K562 (cell line): Measurements from ENCODE around the gene PTCRA. TPM values are rescaled to one million over a fixed set of nuclear protein-coding genes. Genes with fewer than 3 reads are reported as not detected.

Experiments used
- E2F6 ChIP-seq, 2 experiments: IDR thresholded peaks; 2 replicates each; pipeline ENCODE4 v1.6.1; 2011; ENCODE audit warnings: borderline replicate concordance in 1 of 2, control low read depth in 1 of 2, low read depth in 1 of 2, low read length in 1 of 2, mild to moderate bottlenecking in 1 of 2, mixed read lengths in 1 of 2, moderate library complexity in 1 of 2; ENCODE audit not compliant: insufficient read depth in 1 of 2, insufficient read length in 1 of 2, poor library complexity in 1 of 2, severe bottlenecking in 1 of 2; ENCODE audit errors: extremely low read depth in 1 of 2
- KLF16 ChIP-seq: IDR thresholded peaks from 2 replicates; pipeline ENCODE4 v1.6.1; 2016; ENCODE audit warnings: antibody characterized with exemption
- MED1 ChIP-seq: sonication (generic); formaldehyde crosslinking; IDR thresholded peaks from 2 replicates; pipeline ENCODE4 v1.8.1; 2023; ENCODE audit warnings: missing genetic modification reagents, borderline replicate concordance
- MYNN ChIP-seq, 2 experiments: sonication (generic); formaldehyde crosslinking in 1 of 2; IDR thresholded peaks; 2 replicates each; pipeline versions ENCODE4 v1.5.0 to v1.6.1; 2016 to 2020; ENCODE audit warnings: antibody characterized with exemption in 1 of 2, missing genetic modification reagents in 1 of 2
- NELFE ChIP-seq: IDR thresholded peaks from 2 replicates; pipeline ENCODE4 v1.6.1; 2011; ENCODE audit warnings: mild to moderate bottlenecking; ENCODE audit not compliant: insufficient read depth, insufficient read length
- STAT5A ChIP-seq: IDR thresholded peaks from 2 replicates; pipeline ENCODE4 v1.6.1; 2012; ENCODE audit warnings: low read length, inconsistent platforms, borderline replicate concordance
- TFAM ChIP-seq: fragments of 250-450 bp; sonication (Bioruptor Pico); conservative IDR thresholded peaks from 2 replicates; pipeline ENCODE4 v1.5.0; 2021; ENCODE audit warnings: mild to moderate bottlenecking, moderate library complexity
- TOE1 ChIP-seq, 2 experiments: fragments of 450-650 bp in 1 of 2; sonication (generic) in 1 of 2; formaldehyde crosslinking in 1 of 2; IDR thresholded peaks; 2 replicates each; pipeline versions ENCODE4 v1.7.1 to v1.8.0; 2016 to 2022; ENCODE audit warnings: borderline replicate concordance in 2 of 2, mild to moderate bottlenecking in 2 of 2, antibody characterized with exemption in 1 of 2, inconsistent platforms in 1 of 2, low read depth in 1 of 2, missing genetic modification reagents in 1 of 2, moderate library complexity in 1 of 2
- ZMIZ1 ChIP-seq, 2 experiments: fragments of 150-350 bp in 1 of 2; IDR thresholded peaks; 2 replicates each; pipeline ENCODE4 v1.6.1; 2012 to 2016; ENCODE audit warnings: low read depth in 2 of 2, low read length in 2 of 2, mild to moderate bottlenecking in 1 of 2, moderate library complexity in 1 of 2
- polyA plus RNA-seq, 8 experiments: library from polyadenylated mRNA; depleted of rRNA in 4 of 8; stranded (reverse) in 5 of 8; unstranded in 3 of 8; fragments of >200 nt; fragmentation: Nextera tagmentation in 2 of 8; fragmentation: Illumina TruSeq in 1 of 8; extraction: Ambion mirVana in 2 of 8; extraction: Trizol in 1 of 8; gene quantifications; 2 replicates each; pipeline versions ENCODE4 v1.2.1 to v1.2.3, GENCODE V29; 2011 to 2014; ENCODE audit warnings: inconsistent platforms in 1 of 8, missing spikeins in 1 of 8
- total RNA-seq, 7 experiments: library from RNA; depleted of rRNA in 6 of 7; stranded (reverse); fragments of >200 nt in 6 of 7; fragmentation: Illumina TruSeq in 2 of 7; extraction: Trizol in 2 of 7; gene quantifications; 2 replicates each; pipeline versions ENCODE4 v1.2.1 to v1.2.3, GENCODE V29; 2011 to 2021; ENCODE audit warnings: low replicate concordance in 1 of 7

PTCRA gene
- total and polyA plus RNA-seq, 9 of the 15 experiments (the other 6 are each of a cell fraction or from before 2014, with no cell fraction given): 0.21 TPM; not detected in 8

GRCh38 chr6:42898891-42899361 is 16.9 kb upstream of the PTCRA start (continued):
- TF ChIP-seq ZMIZ1 (IDR thresholded peaks at IDR 0.05; ENCODE audit: low read depth in 2 of 2, low read length in 2 of 2) (no peak), KLF16 (0 out of 2 replicates have a peak, but pooled peaks have one; percentile 33), STAT5A (no peak), E2F6 (IDR thresholded peaks at IDR 0.05; ENCODE audit: borderline replicate concordance in 1 of 2, extremely low read depth in 1 of 2, insufficient read depth in 1 of 2, insufficient read length in 1 of 2, low read depth in 1 of 2, low read length in 1 of 2, poor library complexity in 1 of 2, severe bottlenecking in 1 of 2) (no peak), NELFE (no peak), MYNN (IDR thresholded peaks at IDR 0.05) (no peak), MYNN (CRISPR knock-in tag; IDR thresholded peaks at IDR 0.05) (no peak), TOE1 (IDR thresholded peaks at IDR 0.05; ENCODE audit: borderline replicate concordance) (no peak), TOE1 (CRISPR knock-in tag; IDR thresholded peaks at IDR 0.05; ENCODE audit: borderline replicate concordance, low read depth) (no peak), TFAM (CRISPR knock-in tag) (no peak), MED1 (no peak)
